Measurements from ENCODE around the gene NRXN2.

The NRXN2 gene

DNA sequence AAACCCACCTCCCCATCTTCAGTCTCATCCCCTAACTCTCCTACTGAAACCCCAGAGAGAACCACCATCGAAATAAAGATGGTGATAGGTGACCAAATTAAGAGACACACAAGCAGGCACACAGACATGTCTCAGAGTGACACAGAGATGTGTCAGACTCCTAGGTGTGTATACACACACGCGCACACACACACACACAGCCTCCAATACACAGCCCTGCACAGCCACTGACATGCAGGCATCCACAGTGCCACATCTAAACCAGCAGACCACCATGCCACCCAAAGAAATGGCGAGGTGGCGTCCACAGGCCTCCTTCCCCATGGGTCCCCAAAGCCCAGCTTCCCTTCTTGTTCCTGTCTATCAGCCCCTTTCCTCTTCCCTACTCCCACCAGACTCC is 27.4 kb downstream of the NRXN2 start:
- DNase-seq = no peak

DNA sequence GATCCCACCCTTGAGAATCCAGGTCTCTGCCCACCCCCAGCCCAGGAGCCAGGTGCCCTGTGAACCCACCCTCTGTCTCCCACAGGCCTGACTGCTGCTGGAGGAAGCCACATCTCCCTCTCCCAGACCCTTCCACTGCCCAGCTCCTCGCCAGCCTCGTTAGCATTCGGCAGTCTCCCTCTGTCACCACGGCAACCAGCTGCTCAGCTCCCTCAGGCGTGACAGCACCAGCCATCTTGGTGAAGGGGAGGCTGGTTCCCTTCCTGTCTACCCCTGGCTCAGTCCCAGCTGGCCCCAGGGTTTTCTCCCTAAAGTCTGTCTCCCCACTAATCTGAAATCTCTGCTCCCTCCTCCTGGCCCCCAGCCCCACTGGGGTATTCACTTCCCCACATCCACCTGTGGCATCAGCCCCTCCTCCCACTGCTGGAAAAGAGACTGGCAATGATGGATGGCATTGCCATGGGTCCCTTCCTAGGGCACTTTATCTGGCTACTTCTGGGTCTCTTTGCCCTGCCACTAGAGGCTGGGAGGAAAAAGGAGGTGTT is 28.1 kb downstream of the NRXN2 start:
- no peak for DNase-seq

DNA sequence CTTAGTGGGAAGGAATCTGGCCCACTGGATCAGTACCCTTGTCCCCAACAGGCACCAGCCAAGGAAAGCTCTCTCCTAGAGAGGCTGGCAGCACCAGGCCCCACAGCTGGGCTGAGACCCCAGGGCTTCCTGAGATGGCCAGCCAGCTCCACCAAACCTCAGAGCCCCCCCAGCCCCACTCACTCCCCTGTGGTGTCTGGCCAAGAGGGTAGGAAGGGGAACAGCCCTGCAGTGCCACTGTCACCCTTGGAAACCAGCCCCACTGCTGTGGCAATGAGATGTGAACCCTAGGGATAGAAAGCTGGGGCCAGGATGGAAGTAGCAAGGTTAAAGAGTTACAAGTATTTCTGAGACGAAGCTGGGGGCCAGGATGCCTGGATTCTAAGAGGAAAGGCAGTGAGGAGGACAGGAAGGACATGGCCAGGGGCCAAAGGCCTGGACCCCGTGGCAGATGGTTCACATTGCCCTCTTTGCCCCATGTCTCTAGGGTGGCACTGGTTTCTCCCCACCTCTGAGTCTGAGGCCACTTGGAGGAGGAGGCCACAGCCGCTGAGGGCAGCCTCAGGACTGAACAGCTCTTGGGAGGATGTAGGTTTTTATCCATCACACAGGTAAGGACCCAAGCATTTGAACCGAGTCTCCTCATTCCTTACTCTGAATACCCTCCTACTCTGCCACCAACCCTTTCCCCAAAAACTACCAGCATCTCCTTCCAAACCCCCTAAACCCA is 28.8 kb downstream of the NRXN2 start:
- no peak for DNase-seq

DNA sequence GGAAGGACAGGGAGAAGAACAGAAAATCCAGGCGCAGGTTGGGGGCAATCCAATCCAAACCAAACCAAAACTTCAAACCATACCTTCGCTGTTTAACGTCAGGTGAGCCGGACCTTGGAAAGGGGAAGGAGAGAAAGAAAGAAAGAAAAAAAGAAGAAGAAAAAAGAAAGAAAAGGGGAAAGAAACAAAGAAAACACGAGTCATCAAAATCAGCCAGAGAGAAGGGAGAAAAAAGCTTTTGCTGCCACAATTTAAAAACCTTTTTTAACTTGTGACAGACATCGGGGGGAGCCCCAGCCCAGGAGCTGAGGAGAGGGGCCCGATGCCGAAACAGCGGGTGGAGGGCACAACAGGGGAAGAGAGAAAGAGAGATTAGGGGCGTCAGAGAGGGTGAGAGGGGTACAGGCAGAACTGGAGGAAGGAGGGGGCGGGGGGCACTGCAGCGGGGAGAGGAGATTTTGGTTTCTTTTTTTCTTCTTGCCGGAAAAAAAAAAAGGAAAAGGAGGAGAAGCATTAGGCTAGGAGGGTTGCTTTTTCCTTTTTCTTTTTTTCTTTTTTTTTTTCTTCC is 30.1 kb downstream of the NRXN2 start:
- DNase-seq = no peak

DNA sequence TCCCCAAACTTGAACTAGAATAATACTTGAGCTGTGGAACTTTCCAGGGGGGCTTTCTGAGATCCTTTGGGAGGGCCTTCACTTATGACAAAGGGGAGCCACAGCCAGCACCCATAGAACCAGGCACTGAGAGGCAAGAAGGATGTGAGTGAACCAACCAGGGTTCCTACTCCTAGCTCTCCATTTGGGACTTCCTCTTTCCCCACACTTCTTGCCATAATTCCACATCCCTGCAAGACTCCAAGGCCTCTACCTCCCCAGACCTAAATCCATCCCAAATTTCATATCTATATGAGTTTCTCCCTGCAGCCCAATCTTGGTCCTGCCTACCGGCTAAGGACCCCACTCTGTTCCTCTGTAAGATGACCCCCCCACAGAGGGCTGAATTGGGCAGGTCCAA is 31.5 kb downstream of the NRXN2 start:
- no peak for DNase-seq

DNA sequence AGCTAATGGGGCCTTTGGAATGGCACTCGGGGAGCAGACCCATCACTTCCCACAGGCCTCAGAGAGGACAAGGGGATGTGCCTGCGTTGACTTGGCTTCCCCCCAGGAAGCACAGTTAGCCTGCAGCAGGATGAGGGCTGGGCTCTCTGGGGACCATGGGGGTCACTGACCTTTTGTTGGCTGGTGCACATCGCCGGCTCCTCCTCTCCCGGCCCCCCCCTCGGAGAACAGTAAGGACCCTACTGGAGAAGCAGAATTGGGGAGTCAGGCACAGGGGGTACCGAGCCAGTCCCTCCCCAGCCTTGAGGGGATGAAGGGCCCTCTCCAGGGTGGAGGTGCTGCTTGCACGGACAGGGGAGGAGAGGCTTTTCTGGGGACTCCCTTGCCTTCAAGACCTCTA is 32.8 kb downstream of the NRXN2 start:
- no peak for DNase-seq

DNA sequence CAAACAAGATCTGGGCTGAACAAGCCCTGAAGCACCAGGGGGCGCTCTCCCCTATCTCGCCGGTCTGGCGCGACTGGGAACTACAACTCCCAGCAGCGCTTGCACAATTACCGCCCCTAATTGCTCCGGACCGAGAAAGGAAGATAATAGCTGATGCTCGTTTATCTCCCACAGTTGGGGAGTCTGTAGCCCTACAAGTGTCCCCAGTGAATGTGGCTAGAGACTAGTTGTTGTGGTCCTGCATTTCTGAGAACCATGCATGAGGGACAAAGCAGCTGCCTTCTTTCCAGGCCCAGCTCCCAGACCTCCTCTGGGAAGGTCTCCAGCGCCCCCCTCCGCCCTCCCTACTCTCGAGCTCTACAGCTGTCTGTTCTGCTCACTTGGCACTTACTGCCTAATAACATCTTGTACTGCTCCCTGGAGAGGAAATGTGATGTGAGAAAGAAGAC is 34.4 kb downstream of the NRXN2 start:
- peak; percentile 95 to 97 for DNase-seq

DNA sequence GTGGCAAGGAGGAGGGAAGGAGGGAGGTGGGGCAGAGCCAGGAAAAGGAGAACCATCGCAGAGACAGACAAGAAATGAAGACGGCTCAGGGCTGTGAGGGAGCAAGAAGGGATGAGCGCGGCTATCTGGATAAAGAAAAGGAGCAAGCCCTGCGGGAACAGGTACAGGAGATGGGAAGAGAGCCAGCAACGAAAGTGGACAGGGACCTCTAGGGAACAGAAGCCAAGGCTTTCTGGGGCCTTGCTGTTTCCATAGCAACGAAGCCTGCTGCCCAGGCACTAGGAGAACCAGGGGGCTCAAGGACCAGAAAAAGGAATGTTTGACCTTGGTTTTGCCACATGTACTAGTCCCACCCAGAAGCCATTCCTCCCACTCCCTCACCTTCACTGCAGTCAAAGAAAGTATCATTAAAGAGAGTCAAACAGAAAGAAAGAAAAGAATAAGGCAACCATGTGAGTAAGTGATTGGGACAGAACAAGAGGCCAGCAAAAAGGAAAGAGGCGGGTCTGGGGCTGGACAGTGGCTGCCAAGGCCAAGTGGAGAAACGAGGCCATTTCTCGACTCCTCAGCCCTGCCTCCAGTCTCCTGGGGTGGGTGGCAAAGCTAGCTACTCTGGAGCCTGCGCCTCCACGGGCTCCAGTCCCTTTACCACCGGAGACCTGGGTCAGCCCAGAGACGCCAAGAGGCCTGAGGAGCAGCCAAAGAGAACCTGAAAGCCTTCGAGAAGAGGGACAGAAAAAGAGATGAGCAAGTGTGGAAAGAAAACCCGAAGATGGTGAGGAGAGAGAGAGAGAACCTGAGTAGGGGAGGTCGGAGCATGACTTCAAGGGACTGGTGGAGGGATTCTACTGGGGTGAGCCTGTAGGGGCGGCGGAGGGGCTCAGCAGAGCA is 35.1 kb downstream of the NRXN2 start:
- DNase-seq = no peak

DNA sequence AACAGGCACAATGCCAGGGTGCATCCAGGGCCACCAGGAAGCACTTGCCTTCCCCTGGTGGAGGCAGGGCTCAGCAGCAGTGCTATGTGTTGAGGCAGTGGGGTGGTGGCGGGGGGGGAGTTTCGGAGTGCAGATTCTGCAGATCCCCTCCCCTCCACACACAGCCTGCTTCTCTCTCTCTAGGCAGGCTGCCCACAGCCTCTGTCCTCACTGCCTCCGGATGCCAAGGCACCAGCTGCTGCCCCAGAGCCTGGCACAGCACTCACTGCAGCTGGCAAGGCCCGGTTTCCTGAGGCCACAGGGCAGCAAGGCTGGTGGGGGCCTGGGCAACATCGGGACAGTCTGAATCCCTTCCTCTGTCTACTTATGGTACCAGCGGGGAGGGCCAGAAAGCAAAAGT is 35.8 kb downstream of the NRXN2 start:
- no peak for DNase-seq

DNA sequence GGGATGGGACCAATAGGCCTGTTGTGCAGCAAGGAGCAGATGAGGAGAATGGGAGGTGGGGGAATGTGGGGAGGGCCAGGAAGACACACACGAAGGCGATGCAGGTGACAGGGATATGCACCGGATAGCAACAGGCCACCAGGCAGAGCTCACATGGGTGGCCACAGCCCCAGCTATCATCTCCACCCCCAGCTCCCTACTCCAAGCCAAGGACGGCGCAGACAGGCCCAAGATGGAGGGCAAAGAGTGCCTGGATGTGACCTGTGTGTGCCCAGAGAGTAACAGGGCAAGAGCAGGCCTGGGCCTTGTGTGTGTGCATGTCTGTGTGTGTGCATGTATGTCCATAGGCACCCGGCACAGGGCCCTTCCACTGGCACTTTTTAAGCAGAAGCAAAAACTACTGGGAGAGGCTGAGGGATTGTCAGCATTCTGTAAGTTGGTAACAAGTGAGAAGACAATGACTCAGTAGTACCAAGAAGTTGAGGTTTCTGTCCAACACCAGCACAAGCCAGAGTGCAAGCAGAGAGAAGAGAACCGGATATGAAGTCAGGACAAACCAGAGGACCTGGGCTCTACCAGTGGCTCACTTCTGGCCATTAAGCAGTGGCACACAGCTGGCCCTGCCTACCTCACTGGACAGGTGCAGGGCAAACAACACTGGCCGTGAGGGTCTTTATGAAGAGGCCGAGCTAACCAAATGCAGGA is 36.4 kb downstream of the NRXN2 start:
- no peak for DNase-seq

DNA sequence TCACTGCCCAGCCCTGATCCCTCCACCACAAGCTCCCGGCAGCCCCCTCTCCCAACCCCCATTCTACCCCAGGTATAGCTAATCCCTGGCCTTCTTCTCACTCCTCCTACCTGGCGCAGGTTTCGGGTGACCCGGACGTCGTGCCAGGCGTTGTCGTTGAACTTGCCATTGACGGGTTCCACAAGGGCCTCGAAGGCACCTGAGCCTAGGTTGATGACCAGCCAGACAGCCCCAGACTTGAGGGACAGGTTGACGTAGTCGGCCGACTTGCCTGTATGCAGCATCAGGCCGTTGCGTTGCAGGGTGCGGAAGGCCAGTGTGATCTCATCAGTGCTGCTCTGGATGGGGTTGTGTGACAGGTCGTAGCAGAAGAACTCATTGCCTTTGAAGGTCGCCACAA is 37.5 kb downstream of the NRXN2 start:
- no peak for DNase-seq

DNA sequence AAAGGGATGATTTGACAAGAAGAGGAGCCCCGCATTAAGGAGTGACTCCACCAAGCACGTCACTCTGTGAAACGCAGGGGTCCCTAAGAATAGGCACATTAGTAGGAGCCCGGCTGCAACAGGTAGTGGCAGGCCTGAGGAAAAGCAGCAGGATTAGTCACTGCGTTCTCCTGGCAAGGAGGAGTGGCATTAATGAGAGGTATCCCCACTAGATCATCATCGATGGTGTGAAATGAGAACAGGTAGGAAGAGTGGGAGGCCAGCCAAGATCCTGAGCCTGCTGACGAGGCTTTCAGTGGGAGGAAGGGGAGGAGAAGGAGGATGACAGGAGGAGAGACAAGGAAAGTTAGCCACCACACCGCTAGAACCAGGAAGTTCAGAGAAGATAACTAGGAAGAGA is 38.6 kb downstream of the NRXN2 start:
- DNase-seq = no peak

DNA sequence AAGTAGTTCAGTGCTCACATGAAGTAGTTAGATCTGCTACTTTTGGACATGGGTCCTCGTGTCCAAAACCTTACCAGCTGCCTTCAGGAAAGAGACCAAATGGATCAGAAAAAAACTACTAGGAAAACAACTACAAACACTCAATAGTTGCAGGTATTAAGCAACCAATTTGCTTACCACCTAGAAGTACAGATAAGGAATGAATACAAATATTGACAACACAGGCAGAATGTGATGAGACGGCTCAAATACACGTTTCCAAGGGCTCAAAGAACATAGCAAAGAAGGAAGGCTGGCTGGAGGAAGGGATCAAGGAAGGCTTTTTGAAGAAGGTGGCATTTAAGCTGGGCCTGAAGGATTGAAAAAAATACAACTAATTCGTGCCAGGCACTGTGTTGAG is 41.8 kb downstream of the NRXN2 start:
- DNase-seq = no peak

DNA sequence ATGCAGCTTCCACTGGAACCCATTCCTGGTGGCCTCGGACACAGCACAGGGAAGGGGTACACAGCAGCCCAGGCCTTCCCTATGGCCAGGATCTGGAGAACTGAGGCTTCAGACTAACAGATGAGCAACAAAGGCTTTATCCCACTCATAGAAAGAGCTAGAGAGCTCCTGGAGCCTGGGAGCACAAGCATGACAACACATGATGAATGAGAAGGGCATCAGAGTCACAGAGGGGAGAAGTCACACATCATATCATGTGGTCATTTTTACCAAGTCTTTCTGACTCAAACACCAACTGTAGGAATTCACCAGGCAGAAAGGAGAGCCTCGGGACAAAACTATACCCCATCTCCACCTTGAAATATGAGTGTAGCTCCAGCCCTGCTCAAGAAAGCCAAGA is 43.2 kb downstream of the NRXN2 start:
- DNase-seq = no peak

DNA sequence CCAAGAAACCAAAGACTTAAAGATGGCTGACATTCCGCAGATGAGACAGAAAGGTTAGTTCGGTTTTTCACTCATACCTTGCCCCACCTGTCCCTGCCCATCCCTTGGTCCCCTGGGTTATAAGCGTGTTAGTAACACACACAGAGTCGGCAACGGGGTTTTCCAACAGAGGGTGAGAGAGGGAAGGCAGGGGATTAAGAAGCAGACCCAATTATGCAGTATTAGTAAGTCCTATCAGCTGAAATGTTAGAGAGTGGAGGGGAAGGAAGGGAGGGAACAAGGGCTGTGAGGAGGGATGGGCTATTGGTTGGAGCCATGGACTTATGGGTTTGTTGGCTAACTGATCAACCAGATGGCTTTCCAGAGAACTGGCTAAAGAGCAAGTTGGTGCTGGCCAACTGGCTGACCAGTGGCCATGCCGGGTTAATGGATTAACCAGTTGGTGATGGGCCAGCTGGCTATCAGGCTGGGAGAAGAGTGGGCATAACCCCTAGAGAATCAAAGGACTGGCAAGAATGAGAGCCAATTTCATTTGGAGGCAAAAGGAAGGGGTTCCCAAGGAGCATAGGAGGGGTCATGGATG is 45.5 kb downstream of the NRXN2 start:
- no peak for DNase-seq

DNA sequence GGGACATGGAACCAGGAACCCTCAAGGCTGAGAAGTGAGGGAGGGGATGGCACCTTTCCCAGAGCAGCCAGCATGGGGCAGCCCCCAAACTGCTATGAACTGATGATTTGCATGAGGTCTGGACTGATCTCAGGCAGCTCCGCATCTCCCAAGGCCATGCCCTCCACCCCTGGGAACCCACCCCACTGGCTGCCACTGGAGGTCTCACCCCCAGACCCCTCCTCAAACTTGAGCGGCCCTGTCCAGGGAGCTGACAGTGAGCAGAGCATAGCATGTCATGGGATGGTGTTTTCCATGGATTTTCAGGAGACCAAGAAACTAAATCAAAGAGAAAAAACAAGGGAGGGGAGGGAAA is 46.8 kb downstream of the NRXN2 start:
- DNase-seq = no peak

DNA sequence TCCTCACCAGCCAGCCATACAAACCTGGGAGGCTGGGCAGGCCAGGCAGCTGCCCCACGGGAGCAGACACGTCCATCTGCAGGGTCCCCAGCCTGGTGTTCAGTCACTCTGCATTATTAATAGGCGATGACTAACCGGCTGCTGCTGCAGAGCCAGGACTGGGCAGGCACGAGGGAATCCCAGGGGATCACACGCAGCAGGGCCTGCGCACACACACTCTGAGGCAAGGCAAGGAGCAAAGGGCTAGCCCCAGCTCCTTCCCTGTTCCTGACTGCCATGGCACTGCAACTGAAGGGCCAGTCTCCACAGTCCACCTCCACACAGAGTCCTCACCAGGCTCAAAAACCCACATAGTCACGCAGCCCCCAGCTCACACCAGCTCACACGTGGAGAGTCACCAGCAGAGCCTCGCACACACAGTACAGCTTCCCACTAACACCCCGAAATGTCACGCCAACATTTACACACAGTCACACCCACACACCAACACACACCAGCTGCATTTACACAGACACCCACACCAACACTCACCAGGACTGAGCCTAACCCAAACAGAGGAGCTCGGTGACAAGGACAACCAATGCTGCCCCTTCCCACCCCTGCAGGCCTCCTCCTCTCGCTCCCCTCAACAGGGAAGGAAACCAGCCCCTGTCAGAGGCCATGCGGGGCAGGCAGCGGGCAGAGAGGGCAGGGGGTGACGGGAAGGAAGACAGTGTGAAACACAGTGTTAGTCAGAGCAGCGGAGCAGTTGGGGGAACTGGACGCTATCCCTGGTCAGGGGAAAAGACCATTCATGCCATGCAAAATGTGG is 47.3 kb downstream of the NRXN2 start:
- no peak for DNase-seq

DNA sequence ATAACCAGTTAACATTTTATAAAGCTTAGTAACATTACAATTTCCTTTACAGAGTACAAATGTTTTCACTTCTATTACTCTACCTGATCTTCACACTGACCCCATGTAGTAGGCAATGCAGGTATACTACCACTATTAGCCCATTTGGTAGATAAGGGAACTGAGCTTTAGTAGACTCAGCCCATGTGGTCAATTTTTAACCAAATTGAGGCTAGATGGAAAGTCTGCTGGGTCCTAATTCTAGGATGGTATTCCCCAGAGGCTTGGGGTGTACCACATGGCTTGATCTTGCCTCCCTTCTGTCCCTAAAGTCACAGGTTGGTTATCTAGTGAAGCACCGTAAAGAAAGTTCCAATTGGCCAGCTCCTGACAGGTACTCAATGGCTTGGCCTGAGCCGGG is 48.2 kb downstream of the NRXN2 start:
- no peak for DNase-seq

DNA sequence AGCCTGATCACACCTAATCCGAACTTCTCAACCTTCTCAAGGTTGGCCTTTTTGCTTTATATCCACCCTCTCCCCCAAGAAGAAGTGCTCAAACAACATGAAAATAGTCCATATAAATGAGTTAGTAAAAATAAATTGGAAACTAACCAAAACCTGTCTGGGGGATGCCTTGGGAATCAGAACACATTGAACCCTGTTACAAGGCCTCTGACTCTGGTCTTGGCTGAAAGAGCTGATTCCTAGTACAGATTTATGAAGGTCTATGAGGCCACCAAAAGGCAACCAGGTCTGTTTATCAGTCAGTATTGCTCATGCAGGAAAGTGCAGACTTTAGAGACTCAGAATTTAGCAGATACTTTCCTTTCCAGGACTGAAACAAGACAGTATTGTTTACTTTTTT is 49.7 kb downstream of the NRXN2 start:
- no peak for DNase-seq

DNA sequence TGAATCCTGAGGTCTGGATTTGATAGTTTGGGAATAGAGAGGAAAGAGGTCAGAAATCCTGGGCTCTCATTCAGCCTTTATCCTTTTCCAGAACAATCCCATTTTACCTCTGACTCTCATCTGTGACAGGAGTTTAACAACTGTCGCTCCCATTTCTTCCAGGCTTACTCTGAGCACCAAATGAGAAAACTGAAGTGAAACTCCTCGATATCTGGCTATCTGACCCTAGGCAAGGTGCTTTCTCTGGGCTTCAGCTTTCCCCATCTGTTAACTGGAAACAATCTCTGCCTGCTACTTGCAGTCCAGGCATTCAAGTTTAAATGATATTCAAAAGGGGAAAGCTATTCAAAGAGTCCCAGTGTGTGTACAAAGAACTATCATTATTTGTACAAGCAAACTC is 50.1 kb downstream of the NRXN2 start:
- no peak for DNase-seq

DNA sequence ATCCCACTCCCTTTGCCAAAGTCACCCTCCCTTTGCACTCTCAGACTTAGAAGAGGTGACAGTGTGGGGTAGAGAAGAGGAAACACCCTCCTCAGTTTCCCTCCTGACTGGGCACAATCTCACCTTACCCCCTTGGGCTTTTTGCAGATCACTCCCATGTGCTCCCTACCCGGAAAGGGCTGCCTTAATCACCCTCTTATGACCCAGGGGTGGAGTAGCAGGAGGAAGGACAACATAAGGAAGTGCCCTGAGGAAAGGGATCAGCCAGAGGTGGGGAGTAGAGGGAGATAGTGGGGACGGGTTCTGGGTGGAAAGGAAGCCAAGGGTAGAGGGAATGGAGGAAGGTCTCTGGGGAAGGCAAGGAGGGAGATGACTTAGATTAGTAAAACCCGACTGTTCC is 52.0 kb downstream of the NRXN2 start:
- DNase-seq = no peak

All from Kasumi-1 (cell line).